ENCODE data around the gene TRIM71. TPM values are rescaled to one million over a fixed set of nuclear protein-coding genes. Genes with fewer than 3 reads are reported as not detected.

The TRIM71 gene
- polyA plus RNA-seq, 4 donors = 5.1 to 9.4 (median 7.2) TPM

DNA sequence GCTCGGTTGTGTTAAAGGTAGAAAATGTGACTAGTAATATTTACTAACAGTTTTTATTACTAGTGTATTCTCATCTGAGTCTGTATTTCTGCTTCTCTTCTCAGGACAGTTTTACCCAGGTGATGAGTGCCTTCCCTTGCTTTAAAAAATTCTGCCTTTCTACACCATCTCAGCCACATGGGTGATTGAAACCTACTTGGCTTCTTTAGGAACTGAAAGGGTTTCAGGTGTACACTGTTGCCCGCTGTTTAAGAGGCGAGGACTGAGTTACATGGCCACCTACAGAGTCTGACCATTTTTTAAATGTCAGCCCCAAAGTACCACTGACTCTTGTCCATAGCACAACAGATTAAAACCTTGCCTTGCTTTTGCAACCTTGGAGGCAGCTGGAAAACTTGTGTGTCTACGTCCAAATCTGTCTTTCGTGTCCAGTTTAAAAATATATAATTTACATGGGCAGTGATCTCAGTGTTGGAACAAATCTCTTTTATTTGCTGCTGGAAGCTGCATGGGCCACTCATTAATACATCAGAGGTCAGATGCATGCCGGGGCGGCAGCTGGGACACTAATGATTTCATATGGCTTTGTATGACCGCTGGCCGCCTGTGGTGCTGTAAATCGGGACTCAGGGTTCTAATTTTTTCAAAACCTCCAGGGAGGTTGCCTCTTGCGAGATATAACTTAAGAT, 44.6 kb downstream of the TRIM71 start:
- DNase-seq (ENCODE audit: low read depth in 4 of 4, low spot score in 2 of 4) = peak in 2 of 4 donors; percentile 48 to 61

DNA sequence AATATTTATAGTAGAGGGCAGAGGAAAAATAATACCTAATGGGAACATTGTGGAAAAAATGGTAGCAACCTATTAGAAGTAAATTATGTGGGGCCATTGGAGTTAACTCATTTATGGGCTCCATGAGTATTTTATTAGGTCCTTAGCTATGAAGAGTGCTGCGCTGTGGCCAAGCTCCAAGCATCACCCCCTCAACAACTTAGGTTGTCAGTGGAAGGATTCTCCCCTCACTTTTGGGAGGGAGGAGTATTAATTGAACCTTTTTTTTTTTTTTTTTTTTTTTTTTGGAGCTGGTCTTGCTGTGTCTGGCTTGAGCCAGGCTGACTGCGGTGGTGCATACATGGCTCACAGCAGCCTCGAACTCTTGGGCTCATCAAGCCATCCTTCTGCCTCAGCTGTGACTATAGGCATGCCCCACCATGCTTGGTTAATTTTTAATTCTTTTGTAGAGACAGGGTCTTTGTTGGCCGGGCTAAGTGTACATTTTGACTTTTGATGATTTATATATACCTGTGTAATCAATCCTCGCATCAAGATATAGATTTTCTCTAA, 45.2 kb downstream of the TRIM71 start:
- DNase-seq (ENCODE audit: low read depth in 4 of 4, low spot score in 2 of 4) = peak in 1 of 4 donors; percentile 36

DNA sequence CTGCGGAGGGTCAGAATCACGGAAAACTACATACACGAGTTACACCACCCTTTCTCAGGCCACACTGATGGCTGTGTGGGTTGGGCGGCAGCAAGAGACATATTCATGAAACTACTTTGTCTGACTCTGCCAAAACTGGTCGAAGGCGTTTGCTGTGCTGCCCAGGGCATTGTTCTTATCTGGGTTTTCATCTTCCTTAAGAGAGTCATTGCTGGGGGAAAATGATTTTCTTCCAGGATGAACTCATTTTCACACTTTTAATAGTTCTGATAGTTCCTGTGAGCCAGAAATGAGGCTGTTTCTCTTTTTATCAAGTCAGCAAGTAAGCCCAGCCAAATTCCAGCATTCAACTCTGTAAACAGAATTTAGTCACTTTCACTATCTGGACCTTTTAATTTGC, 47.6 kb downstream of the TRIM71 start:
- no peak for DNase-seq (ENCODE audit: low read depth in 4 of 4, low spot score in 2 of 4)

DNA sequence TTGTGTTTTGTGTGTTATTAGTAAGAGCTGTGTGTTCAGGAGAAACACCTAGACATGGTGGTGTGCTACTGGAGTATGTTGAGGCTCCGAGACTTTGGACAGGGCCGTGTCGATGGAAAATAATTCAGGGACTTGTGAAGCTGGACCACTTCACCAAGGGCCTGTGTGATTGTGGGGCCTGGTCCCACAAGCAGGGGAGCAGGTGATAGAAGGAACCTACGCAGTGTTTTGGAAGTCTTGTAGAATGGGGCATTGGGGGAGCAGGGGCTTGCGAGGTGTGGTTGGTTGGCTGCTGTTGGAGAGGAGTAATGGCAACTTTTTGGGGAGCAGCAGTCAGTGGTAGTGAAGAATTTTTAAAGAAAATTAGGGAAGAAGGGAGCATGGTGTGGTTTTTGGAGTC, 48.7 kb downstream of the TRIM71 start:
- no peak for DNase-seq (ENCODE audit: low read depth in 4 of 4, low spot score in 2 of 4)

DNA sequence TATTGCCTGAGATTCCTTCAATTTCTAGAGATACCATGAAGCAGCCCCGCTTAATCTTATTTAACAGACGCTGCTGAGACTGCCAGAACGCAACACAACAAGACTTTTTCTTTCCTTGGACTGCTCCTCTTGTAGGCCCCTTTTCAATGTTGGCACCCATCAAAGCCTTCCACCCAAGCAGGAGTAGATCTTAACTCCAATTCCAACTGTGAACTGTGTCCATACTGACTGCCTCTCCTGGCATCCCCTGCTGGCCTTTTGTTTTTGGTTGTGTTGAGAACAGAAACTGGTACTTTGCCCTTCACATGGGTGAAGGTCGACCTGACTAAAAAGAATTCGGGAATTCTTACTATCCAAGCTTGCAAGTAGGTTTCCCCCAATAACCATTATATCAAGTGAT, 50.2 kb downstream of the TRIM71 start:
- no peak for DNase-seq (ENCODE audit: low read depth in 4 of 4, low spot score in 2 of 4)

DNA sequence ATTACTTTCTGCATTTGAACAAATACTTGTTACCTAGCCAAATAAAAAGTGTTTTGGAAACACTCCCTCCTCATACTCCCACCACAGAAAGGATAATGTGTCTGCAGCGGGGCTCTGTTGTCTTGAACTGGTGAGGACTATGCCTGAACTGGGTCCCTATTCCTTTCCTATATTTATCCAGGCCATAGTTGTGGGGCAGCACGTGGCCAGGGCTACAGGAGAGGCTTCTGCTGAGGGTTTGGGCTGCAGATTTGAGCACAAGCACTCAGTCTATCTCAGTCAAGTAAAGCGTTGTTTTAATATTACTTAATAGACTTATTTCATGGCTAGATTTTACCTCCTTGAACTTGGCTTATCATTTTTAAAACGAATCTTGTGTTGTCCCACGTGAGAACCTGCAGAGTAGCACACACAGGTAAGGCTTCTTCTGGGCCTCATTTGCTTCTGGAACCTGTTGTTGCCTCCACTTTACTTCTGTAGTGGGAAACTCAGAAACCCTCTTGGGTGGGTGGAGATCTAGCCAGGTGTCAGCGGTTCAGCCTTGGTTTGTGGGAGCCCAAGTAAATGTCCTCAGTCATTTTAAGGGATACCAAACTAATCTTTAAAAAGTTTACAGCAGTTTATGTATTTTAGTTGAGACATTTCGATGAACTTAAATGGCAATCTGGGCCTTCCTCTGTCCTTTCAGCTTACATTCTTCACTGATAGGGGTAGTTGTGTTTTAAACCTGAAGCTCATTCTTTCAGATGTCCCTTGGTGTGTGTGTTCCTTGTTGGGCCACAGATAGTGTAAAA, 51.1 kb downstream of the TRIM71 start:
- DNase-seq (ENCODE audit: low read depth in 4 of 4, low spot score in 2 of 4) = no peak

DNA sequence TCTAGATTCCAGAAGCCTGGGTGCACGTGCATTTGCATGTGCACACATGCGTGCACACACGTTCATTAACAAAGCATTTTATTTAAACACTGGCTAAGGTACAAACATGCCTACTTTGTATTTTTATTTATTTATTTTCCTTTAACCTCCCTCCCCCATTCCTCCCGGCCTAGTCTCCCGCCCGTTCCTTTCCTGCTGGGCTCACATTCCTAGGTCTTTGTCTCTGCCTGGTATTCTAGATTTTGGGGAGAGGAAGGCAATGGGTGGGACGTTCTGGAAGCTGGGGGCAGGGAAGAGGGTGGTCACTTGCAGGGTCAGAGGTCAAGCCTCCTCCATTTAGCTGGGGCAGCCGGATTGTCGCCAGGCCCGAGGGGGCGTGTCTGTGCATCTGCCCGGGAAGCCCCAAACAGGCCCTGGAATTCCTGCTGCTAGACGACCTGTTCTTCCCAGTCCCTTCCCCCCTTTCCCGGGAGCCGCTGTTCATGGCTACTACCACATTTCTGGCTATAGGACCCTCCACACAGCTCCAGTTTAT, 51.8 kb downstream of the TRIM71 start:
- no peak for DNase-seq (ENCODE audit: low read depth in 4 of 4, low spot score in 2 of 4)

DNA sequence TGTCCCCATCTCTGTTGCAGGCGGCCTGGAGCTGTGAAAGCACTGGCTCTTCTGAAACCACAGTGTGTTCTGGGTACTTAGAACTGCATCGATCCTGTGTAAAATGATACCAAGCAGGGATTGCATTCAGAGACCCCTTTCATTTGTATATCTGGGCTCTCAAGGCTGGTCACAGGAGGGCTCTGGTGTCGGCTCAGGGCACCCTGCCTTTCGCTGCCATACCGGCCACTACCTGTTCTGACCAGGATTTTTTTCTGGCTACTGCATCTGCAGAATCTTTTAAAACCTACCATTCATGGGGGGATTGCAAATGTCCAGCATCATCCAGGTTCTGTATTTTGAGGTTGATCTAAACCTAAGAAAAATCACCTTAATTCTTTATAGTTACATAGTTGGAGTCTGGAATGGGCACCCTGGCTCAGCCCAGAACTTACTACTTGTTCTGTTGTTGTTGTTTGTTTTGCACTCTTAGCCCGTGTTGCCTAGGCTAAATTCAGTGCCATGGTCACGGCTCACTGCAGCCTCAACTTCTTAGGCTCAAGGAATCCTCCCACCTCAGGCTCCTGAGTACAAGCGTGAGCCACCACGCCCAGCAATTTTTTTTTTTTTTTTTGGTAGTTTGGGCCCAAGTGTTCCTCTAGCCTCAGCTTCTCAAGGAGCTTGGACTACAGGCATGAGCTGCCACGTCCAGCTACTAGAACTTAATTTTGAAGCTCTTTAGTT, 52.7 kb downstream of the TRIM71 start:
- DNase-seq (ENCODE audit: low read depth in 4 of 4, low spot score in 2 of 4) = no peak

DNA sequence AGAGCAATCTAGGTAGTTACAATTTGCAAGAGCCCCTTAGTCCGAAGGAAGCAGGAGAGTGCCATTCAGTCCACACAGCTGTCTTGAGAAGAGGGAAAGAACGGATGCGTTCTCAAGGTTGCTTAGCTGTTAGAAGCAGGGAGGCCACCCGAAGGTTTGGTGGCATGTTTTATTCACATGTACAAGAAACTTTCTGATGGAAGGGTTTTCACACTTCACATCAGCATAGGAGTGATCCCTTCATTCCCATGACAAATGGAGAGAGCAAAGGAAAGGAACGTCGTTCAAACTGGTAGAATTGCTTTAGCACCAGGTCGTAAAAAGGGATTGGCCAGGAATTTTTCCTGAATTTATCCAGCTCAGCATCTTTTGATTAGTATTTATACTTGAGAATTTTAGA, 53.5 kb downstream of the TRIM71 start:
- DNase-seq (ENCODE audit: low read depth in 4 of 4, low spot score in 2 of 4) = no peak

DNA sequence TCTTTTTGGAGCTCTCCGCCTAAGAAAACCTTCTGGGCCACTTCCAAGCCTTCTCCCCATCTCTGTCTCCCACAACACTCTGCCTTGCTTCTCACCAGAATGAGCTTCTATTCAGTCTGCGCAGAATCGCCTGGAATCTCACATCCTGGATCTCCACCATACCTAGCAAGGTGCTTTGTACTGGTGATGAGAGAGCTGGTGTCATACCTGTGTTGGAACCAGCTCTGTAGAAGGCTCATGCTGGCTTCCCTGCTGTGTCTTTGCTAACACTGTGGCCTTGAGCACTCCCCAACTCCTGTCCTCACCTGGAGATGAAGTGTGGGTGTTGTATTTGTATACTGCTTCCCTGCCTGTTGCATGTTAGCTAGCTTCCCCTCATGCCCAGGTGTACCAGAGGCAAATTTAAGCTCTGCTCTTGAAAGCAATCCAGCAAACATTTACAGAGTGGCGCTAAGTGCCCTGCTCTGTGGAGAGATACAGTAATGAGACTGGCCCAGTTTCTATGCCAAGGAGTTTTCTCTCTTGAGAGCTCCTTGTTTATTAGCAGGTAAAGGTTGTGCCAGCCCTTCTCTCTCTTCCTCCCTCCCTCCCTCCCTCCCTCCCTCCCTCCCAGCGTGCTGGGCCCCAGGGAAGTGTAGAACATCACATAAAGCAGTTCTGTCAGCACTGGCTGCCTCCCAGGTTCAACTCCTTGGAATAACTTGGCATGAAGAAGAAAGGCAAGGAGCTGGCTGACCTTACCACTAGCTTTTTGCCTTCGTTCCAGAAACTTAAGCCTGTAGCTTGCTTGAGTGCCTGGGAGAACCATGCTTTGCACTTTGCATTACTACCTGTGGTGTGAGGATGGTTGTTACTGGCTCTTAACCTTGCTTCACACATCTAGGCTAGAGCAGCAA, 54.9 kb downstream of the TRIM71 start:
- no peak for DNase-seq (ENCODE audit: low read depth in 4 of 4, low spot score in 2 of 4)

DNA sequence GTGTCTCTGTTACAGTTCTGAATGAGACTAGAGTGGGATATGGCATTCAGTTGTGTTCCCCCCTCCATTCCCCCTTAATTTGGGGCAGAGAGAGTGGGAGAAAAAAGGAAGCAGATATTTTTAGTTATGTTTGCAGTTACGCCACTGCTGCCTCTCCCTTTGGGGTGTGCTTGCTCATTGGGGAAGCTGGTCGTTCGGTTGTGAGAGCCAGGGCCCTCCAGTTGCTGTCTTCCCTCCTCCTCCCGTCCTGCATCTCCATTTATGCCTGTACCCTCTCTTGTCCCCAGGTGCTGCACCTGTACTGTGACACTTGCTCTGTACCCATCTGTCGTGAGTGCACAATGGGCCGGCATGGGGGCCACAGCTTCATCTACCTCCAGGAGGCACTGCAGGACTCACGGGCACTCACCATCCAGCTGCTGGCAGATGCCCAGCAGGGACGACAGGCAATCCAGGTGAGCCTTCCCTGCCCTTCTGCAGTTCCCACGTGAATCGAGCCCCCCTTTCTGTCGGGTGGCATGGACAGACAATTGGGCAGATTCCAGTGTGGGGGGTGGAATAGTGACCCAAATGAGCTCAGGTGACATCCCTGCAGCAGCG, 55.8 kb downstream of the TRIM71 start:
- no peak for DNase-seq (ENCODE audit: low read depth in 4 of 4, low spot score in 2 of 4)

DNA sequence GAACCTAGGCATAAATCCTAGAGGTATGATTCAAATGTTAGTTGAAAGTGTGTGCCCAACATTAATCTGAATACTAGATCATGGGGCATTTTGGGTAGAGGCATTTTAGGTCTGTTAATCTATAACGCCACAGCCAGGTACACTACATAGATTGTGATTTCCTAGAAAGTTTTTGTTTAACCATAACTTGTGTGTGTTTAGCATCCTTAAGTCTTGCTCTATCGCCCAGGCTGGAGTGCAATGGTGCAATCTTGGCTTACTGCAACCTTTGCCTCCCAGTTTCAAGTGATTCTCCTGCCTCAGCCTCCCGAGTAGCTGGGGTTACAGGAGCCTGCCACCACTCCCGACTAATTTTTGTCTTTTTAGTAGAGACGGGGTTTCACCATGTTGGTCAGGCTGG, 59.1 kb downstream of the TRIM71 start:
- DNase-seq (ENCODE audit: low read depth in 4 of 4, low spot score in 2 of 4) = no peak

DNA sequence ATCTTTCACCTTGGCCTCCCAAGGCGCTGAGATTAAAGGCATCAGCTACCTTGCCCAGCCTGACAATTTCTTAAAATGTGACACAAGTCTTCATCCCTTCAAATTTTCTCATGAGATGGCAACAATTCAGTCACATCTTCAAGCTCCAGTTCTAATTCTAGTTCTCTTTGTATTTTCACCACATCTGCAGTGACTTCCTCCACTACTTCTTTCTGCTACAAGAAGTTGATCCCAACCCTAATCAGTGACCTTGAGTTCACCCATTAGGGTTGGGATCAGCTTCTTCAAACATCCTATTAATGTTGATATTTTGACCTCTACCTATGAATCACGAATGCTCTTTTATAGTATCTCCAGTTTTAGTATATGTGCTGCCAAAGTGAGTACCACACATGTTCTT, 59.8 kb downstream of the TRIM71 start:
- no peak for DNase-seq (ENCODE audit: low read depth in 4 of 4, low spot score in 2 of 4)

DNA sequence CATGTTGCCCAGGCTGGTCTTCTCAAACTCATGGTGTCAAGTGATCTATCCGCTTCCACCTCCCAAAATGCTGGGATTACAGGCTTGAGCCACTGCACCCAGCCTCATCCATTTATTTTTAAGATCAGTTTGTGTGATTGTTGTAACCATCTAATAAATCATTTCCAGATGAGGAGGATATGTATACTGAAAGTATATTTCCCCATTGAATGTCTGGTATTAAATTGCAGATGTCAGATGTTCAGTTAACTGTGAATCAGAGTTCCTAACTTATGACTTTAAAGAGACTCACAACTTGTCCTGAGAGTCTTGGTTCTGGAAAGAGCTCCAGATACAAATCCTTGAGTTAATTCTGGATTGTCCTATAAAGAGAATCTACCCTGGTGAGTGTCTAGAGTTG, 62.4 kb downstream of the TRIM71 start:
- DNase-seq (ENCODE audit: low read depth in 4 of 4, low spot score in 2 of 4) = no peak

DNA sequence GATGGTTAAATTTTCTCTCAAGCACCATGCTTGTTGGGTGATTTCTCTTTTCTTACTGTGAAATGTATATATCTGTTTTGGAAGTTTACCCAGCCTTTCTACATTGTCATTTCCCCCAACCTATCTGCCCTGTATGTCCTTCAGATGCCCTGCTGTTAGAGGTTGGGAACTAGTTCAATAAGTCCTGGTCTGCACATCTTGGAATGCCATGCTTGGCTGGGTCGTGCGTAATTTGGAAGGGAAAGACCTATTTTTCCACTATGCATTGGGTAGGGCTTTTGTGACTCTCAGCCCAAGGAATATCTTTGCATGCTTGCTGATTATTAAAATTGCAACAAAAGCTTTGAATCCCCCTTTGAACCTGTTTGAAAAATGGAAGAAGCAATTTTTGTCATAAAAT, 63.8 kb downstream of the TRIM71 start:
- DNase-seq (ENCODE audit: low read depth in 4 of 4, low spot score in 2 of 4) = no peak

DNA sequence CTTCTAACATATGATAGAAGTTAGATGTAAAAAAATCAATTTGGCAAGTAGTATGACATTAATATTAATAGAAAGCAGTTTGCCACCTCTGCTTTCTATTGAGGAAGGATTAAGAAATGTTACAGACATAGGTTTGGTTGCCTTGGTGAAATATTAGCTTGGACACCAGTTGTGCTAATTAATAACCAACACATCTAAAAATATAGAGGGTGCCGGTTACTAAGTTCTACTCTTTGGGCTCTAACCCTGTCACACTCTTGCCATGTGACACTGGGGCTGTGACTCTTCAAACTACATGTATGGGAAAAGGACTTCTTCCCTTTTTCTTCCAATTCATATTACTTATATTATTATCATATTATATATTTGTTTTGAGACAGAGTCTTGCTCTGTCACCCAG, 64.4 kb downstream of the TRIM71 start:
- no peak for DNase-seq (ENCODE audit: low read depth in 4 of 4, low spot score in 2 of 4)

DNA sequence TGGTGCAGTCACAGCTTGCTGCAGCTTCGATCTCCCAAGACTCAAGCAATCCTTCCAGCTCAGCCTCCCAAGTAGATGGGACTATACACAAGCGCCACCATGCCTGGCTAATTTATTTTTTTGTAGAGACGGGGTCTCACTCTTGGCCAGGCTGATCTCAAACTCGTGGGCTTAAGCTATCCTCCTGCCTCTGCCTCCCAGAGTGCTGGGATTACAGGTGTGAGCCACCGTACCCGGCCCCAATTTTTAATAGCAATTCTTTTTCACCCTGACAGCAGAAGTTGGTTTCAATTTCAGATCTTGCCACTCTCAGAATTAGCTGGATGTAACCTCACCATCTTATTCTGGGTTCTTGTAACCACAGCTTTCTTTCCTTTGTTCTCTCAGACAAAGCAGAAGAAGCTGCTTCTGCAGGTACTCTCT, 64.8 kb downstream of the TRIM71 start:
- no peak for DNase-seq (ENCODE audit: low read depth in 4 of 4, low spot score in 2 of 4)

DNA sequence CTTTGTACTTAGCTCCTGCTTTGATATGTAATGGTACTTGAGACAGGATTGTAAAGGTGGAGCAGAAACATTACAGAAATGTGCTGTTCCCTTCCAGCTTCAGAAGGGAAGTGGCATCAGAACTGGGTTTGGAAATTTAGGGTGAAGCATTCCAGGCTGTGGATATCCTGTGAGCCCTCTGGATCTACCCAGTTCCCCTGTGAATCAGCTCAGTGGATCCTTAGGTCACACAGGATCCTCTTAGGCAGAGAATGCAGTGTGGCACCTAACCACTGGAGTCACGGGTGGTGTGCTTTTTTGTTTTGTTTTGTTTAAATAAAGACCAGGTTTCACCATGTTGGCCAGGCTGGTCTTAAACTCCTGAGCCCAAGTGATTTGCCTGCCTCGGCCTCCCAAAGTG, 66.0 kb downstream of the TRIM71 start:
- no peak for DNase-seq (ENCODE audit: low read depth in 4 of 4, low spot score in 2 of 4)

DNA sequence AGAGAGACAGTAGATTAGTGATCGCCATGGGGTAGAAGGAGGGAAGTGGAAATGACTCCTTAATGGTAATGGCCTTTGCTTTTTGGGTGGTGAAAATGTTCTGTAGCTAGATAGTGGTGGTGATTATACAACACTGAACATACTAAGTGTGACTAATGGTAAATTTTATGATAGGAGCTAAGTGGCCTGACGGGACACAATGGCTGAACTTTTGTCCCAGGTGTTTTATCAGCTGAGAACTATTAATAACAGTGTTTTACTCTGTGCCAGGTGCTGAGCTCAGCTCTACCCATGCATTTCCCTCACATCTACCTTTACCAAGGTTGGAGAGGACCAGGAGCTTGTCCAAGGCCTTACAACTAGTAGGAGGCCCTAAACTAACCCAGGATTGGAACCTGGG, 66.8 kb downstream of the TRIM71 start:
- DNase-seq (ENCODE audit: low read depth in 4 of 4, low spot score in 2 of 4) = no peak
